ENCODE measurements around the gene KRTAP12-3.

KRTAP12-3 gene

DNA sequence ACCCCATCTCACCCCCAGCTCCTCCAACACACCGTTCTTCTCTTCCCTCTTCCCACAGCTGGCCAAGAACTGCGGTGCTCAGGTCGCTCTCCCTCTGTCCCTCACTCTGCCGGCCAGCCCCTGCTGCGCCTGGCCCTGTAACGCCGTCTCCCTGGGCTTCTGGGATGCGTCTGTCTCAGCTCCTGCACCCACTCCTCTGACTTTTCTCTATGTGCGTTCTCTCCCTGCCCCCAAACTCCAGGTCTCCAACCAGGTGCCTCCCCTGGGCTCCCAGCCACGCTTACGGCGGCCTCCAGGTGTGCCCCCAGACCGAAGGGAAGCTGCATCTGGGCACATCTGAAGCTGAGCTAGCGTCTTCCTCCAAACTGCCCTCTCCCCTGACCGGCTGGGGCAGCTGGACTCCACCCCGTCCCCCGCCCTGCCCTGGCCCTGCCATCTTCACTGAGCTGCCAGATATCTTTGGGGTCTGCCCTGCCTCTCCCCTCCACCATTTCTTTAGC, 41.8 kb downstream of the KRTAP12-3 start:
- Histone ChIP-seq H3K36me3 (ENCODE audit: insufficient read depth, low read length) (no peaks in the 10 kb centered on the region), H3K4me3 (no peak overlapping the region), H3K27ac (no peak overlapping the region), H3K9ac (ENCODE audit: insufficient read length) (no peak overlapping the region), H3K9me3 (ENCODE audit: low read depth, low read length) (no peaks in the 10 kb centered on the region)
- no peak for DNase-seq (ENCODE audit: low read depth, low spot score)
- TF ChIP-seq FOXP2 (optimal IDR thresholded peaks at IDR 0.05; ENCODE audit: control extremely low read depth, extremely low read length, insufficient read depth): no peak
- no peak for TF ChIP-seq EZH2 (IDR thresholded peaks at IDR 0.05)
- no peak for TF ChIP-seq POLR2AphosphoS5 (IDR thresholded peaks at IDR 0.05; ENCODE audit: borderline replicate concordance, low read depth, low read length)

DNA sequence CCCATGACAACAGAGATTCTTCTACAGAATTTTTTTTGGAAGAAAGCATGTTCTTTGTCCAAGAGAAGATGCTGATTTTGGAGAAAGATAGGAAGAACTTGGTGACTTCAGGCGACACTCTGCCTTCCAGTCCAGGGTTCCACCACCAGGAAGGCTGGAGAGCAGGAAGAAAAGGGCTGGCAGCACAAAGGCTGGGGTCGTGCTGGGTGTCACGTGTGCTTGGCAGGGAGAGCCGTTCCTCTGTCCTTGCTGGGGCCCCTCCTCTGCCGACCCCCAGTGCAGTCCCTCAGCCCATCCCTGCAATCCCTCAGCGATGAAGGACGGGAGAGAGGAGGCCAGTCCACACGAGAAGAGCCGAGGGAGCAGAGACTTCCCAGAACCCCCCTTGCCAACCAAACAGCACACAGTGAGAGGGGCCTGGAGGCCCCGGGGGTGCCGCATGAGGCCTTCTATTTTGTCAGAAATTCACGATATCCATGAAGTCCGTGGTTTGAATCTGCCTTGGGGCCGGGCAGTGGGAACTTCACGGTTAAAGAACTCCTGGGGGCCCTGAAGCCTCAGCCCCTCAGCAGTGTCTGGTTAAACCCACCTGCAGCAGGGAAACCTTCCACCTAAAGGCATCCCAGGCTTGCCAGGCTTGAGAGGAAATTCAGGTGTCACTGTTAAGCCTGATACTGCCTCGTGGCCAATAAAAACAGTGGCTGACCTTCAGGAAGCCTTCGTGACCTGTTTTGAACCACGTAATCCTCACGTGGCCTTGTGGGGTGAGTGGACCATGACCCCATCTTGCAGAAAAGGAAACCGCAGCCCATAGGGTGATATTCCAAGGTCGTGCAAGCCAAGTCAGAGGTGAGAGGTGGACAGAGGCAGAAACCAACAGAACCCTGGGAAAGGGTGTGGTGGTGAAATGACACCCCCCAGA, 42.6 kb downstream of the KRTAP12-3 start:
- H3K9ac ChIP-seq (ENCODE audit: insufficient read length): no peak overlapping the region
- DNase-seq (ENCODE audit: low read depth, low spot score): no peak
- H3K27ac ChIP-seq: no peak overlapping the region

DNA sequence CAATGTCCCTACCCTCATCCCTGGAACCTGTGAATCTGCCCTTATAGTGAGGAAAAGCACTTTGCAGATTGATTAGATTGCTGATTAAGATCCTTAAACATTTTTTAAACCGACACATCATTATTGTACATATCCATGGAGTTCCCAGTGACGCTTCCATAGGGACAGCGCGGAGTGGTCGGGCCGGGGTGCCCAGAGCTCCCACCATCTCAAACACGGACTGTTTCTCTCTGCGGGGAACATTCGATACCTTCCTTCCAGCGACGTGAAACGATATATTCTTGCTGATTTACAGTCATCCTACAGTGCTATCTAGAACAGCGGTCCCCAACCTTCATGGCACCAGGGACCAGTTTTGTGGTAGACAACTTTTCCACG, 43.3 kb downstream of the KRTAP12-3 start:
- TF ChIP-seq FOXP2 (optimal IDR thresholded peaks at IDR 0.05; ENCODE audit: control extremely low read depth, extremely low read length, insufficient read depth) (no peak), POLR2AphosphoS5 (IDR thresholded peaks at IDR 0.05; ENCODE audit: borderline replicate concordance, low read depth, low read length) (no peak), EZH2 (IDR thresholded peaks at IDR 0.05) (no peak)
- no peaks in the 10 kb centered on the region for H3K9me3 ChIP-seq (ENCODE audit: low read depth, low read length)
- no peak for DNase-seq (ENCODE audit: low read depth, low spot score)
- H3K36me3 ChIP-seq (ENCODE audit: insufficient read depth, low read length): no peaks in the 10 kb centered on the region
- no peak overlapping the region for H3K27ac ChIP-seq
- no peak overlapping the region for H3K9ac ChIP-seq (ENCODE audit: insufficient read length)
- no peak overlapping the region for H3K4me3 ChIP-seq

More for the DNA sequence above, 42.6 kb downstream of the KRTAP12-3 start:
- H3K4me3 ChIP-seq: no peak overlapping the region
- TF ChIP-seq EZH2 (IDR thresholded peaks at IDR 0.05): no peak
- TF ChIP-seq FOXP2 (optimal IDR thresholded peaks at IDR 0.05; ENCODE audit: control extremely low read depth, extremely low read length, insufficient read depth): no peak
- no peak for TF ChIP-seq POLR2AphosphoS5 (IDR thresholded peaks at IDR 0.05; ENCODE audit: borderline replicate concordance, low read depth, low read length)
- H3K36me3 ChIP-seq (ENCODE audit: insufficient read depth, low read length): no peaks in the 10 kb centered on the region
- H3K9me3 ChIP-seq (ENCODE audit: low read depth, low read length): no peaks in the 10 kb centered on the region

GRCh38 chr21:44701541-44701940, 43.8 kb downstream of the KRTAP12-3 start:
- no peak for TF ChIP-seq EZH2 (IDR thresholded peaks at IDR 0.05)
- no peak for TF ChIP-seq POLR2AphosphoS5 (IDR thresholded peaks at IDR 0.05; ENCODE audit: borderline replicate concordance, low read depth, low read length)
- TF ChIP-seq FOXP2 (optimal IDR thresholded peaks at IDR 0.05; ENCODE audit: control extremely low read depth, extremely low read length, insufficient read depth): no peak
- DNase-seq (ENCODE audit: low read depth, low spot score): no peak

GRCh38 chr21:44702111-44702972, 44.6 kb downstream of the KRTAP12-3 start:
- Histone ChIP-seq H3K36me3 (ENCODE audit: insufficient read depth, low read length) (no peaks in the 10 kb centered on the region), H3K4me3 (no peak overlapping the region), H3K9me3 (ENCODE audit: low read depth, low read length) (no peaks in the 10 kb centered on the region), H3K27ac (no peak overlapping the region), H3K9ac (ENCODE audit: insufficient read length) (no peak overlapping the region)
- DNase-seq (ENCODE audit: low read depth, low spot score): no peak
- TF ChIP-seq EZH2 (IDR thresholded peaks at IDR 0.05) (no peak), POLR2AphosphoS5 (IDR thresholded peaks at IDR 0.05; ENCODE audit: borderline replicate concordance, low read depth, low read length) (no peak), FOXP2 (optimal IDR thresholded peaks at IDR 0.05; ENCODE audit: control extremely low read depth, extremely low read length, insufficient read depth) (no peak)

More at GRCh38 chr21:44701541-44701940, 43.8 kb downstream of the KRTAP12-3 start:
- no peak overlapping the region for H3K9ac ChIP-seq (ENCODE audit: insufficient read length)
- no peak overlapping the region for H3K4me3 ChIP-seq
- H3K9me3 ChIP-seq (ENCODE audit: low read depth, low read length): no peaks in the 10 kb centered on the region
- no peaks in the 10 kb centered on the region for H3K36me3 ChIP-seq (ENCODE audit: insufficient read depth, low read length)
- no peak overlapping the region for H3K27ac ChIP-seq

GRCh38 chr21:44702973-44703730, 45.4 kb downstream of the KRTAP12-3 start:
- no peaks in the 10 kb centered on the region for H3K36me3 ChIP-seq (ENCODE audit: insufficient read depth, low read length)
- TF ChIP-seq POLR2AphosphoS5 (IDR thresholded peaks at IDR 0.05; ENCODE audit: borderline replicate concordance, low read depth, low read length) (no peak), EZH2 (IDR thresholded peaks at IDR 0.05) (no peak), FOXP2 (optimal IDR thresholded peaks at IDR 0.05; ENCODE audit: control extremely low read depth, extremely low read length, insufficient read depth) (no peak)
- DNase-seq (ENCODE audit: low read depth, low spot score): no peak
- H3K4me3 ChIP-seq: no peak overlapping the region
- no peak overlapping the region for H3K27ac ChIP-seq
- H3K9ac ChIP-seq (ENCODE audit: insufficient read length): no peak overlapping the region
- H3K9me3 ChIP-seq (ENCODE audit: low read depth, low read length): no peaks in the 10 kb centered on the region

DNA sequence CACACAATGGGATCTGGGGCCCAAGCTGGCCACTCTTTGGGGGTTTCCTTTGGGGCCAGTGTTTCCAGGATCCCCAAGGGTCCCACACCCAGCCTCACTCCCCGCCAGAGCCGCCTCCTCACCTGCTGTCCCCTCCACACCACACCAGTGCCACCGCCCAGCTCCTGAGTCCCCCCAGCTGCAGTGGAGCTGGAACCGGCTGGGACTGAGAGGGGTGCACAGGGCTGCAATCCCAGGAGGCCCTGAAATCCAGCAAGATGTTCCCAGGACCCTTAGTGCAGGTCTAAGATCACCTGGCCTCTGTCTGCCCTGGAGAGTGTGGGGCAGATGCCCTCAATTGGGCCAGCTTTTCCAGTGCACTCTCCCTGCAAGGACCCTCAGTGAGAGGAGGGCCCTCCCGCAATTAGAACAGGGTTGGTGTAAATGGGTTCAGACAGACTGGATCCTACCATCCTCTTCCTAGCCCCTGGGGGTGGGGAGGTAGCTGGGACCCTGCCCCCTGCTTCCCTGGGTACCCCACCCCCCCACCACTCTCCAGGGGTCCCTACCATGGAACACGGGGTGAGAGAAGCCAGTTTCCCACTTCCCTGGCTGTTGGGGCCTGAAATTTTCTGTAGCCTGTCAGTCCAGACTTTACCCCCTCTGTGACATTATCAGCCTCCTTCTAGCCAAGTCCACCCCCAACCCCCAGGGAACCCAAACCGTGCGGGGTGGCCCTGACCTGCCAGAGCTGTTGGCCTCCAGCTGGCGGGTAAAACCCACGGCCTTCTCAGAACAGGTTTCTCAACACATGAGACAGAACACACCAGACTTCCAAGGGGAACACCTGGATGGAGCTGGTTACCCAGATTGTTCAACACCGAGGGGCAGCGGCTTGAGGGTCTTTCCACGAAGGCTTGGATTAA, 46.3 kb downstream of the KRTAP12-3 start:
- no peak overlapping the region for H3K4me3 ChIP-seq
- H3K27ac ChIP-seq: no peak overlapping the region
- no peak overlapping the region for H3K9ac ChIP-seq (ENCODE audit: insufficient read length)
- TF ChIP-seq POLR2AphosphoS5 (IDR thresholded peaks at IDR 0.05; ENCODE audit: borderline replicate concordance, low read depth, low read length): no peak
- no peak for TF ChIP-seq FOXP2 (optimal IDR thresholded peaks at IDR 0.05; ENCODE audit: control extremely low read depth, extremely low read length, insufficient read depth)
- no peak for TF ChIP-seq EZH2 (IDR thresholded peaks at IDR 0.05)
- no peaks in the 10 kb centered on the region for H3K9me3 ChIP-seq (ENCODE audit: low read depth, low read length)
- DNase-seq (ENCODE audit: low read depth, low spot score): no peak
- H3K36me3 ChIP-seq (ENCODE audit: insufficient read depth, low read length): no peaks in the 10 kb centered on the region

Measured in SK-N-MC (cell line).